Colonic mucosa (tissue), 4 donors: ENCODE measurements around the gene CD63. TPM values are rescaled to one million over a fixed set of nuclear protein-coding genes. Genes with fewer than 3 reads are reported as not detected.

ENCODE experiments used
- DNase-seq: peaks from one replicate; pipeline ENCODE4 v3.0.0-alpha.2; 2020
- H3K27ac ChIP-seq: fragments of 200-600 bp; one replicate; pipeline ENCODE4 v1.8.0; 2021
- H3K27me3 ChIP-seq: fragments of 200-600 bp; one replicate; pipeline ENCODE4 v1.8.0; 2021
- H3K36me3 ChIP-seq: fragments of 200-600 bp; one replicate; pipeline ENCODE4 v1.8.0; 2021
- H3K4me1 ChIP-seq: fragments of 200-600 bp; one replicate; pipeline ENCODE4 v1.8.0; 2021; ENCODE audit warnings: mild to moderate bottlenecking
- H3K4me3 ChIP-seq: fragments of 200-600 bp; one replicate; pipeline ENCODE4 v1.8.0; 2021
- H3K9ac ChIP-seq, 2 donors: one replicate each; pipeline ENCODE4 v1.7.0; 2013; ENCODE audit warnings: control low read depth in 2 of 2, low read depth in 2 of 2, low read length in 2 of 2
- H3K9me3 ChIP-seq: fragments of 200-600 bp; one replicate; pipeline ENCODE4 v1.8.0; 2021
- CTCF ChIP-seq: fragments of 200-600 bp; IDR thresholded peaks from one replicate; pipeline ENCODE4 v1.8.0; 2022; ENCODE audit warnings: antibody characterized with exemption, mild to moderate bottlenecking
- intact Hi-C: fragments of 100-400 bp; cut with DNase I; formaldehyde crosslinking; loops from one replicate; pipeline ENCODE4 v1.14.1; 2022
- total RNA-seq, 2 donors: library from RNA; stranded (reverse); fragmentation: NEBNext Ultra II Directional in 1 of 2; extraction: Animal tissue kit (Norgen Biotek cat#: 25700) in 1 of 2; gene quantifications; one replicate each; pipeline ENCODE4 v1.2.1, GENCODE V29; 2021
- donor health status: healthy.
- donor health status: DM: no; HTN: no; CAD: no.
- donor health status: DM: no; HTN: no; CAD: no.

The CD63 gene
- total RNA-seq, 2 donors from 2014 or later = 707 to 1,094 TPM

GRCh38 chr12:55715833-55716581, 12.8 kb downstream of the CD63 start, which contains the start of gene BLOC1S1:
TSS of gene BLOC1S1 (plus strand) at chr12:55716046. CDS start at chr12:55716052, 6 bp downstream.
- peaks cover 36% of the 10 kb centered on the region for H3K4me1 ChIP-seq

GRCh38 chr12:55715169-55715764, 13.5 kb downstream of the CD63 start:
- TF ChIP-seq CTCF = no peak
- Histone ChIP-seq H3K4me1 (peaks cover 36% of the 10 kb centered on the region), H3K9me3 (no peaks in the 10 kb centered on the region), H3K27ac (peak overlapping the region; percentile 99), H3K9ac (peak overlapping the region; percentile 15 to 91), H3K4me3 (peak overlapping the region; percentile 93), H3K36me3 (no peaks in the 10 kb centered on the region), H3K27me3 (no peaks in the 10 kb centered on the region)
- intact Hi-C loops = no loop called here
- DNase-seq = no peak

More at GRCh38 chr12:55715833-55716581, 12.8 kb downstream of the CD63 start, which contains the start of gene BLOC1S1:
- no peaks in the 10 kb centered on the region for H3K27me3 ChIP-seq
- H3K4me3 ChIP-seq = peak within 1 kb of the TSS; percentile 93
- H3K9me3 ChIP-seq = no peaks in the 10 kb centered on the region
- peak; percentile 98 for DNase-seq
- peak within 1 kb of the TSS; percentile 75 to 91 for H3K9ac ChIP-seq
- H3K36me3 ChIP-seq = no peaks in the 10 kb centered on the region
- intact Hi-C loops = no loop called here
- peak within 1 kb of the TSS; percentile 99 for H3K27ac ChIP-seq
- TF ChIP-seq CTCF = no peak

- Histone ChIP-seq H3K36me3 (no peaks in the 10 kb centered on the region), H3K27ac (no peak overlapping the region), H3K27me3 (no peaks in the 10 kb centered on the region), H3K4me1 (peaks cover 26% of the 10 kb centered on the region), H3K4me3 (no peak overlapping the region), H3K9me3 (no peaks in the 10 kb centered on the region), H3K9ac (no peak overlapping the region)
- intact Hi-C loops = no loop called here
- DNase-seq = no peak
- no peak for TF ChIP-seq CTCF
Observed at GRCh38 chr12:55713721-55714120, 15.1 kb downstream of the CD63 start.

- H3K9ac ChIP-seq = no peak overlapping the region
- H3K27ac ChIP-seq = no peak overlapping the region
- no peaks in the 10 kb centered on the region for H3K27me3 ChIP-seq
- H3K4me3 ChIP-seq = no peak overlapping the region
- intact Hi-C loops = no loop called here
- no peak for TF ChIP-seq CTCF
- no peak for DNase-seq
- no peaks in the 10 kb centered on the region for H3K9me3 ChIP-seq
- H3K4me1 ChIP-seq = peaks cover 17% of the 10 kb centered on the region
- H3K36me3 ChIP-seq = no peaks in the 10 kb centered on the region
Observed at GRCh38 chr12:55712700-55713415, 16.0 kb downstream of the CD63 start.

DNA sequence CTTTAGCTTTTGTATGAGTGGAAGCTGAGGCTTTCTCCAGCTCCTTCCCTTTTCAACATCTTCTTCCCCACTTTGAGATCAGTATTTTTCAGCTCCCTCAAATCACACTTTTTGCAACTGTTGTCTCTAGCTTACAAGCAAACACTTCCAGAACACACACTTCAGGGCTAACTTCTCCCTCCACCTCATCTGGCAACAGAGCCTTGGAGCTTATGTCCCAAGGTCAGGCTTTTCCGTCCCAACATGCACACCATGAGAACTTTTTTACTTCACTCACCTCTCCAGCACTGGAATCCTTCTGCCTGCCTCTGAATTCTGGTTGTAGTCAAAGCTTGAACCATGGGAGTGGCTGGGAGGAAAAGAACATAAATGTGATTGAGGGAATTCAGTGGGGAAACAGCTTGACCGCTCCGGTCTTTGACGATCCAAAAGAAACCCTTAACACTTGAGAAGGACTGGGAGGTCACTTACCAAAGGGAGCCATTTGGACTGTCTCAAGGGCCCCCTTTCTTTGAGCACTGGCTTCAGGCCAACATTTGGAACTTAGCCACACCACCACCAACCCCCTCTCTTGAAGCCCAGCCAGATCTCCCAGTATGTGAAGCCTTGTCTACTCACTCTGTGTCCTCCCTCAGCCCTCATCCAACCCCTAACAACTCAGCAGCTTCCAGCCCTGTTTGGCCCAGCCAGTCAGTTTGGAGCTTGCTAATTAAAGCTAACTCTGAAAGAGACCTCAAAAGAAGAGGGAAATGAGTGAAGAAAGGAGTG, 16.8 kb downstream of the CD63 start:
- Histone ChIP-seq H3K27me3 (no peaks in the 10 kb centered on the region), H3K36me3 (no peaks in the 10 kb centered on the region), H3K4me1 (peaks cover 8% of the 10 kb centered on the region), H3K9ac (no peak overlapping the region), H3K27ac (peak overlapping the region; percentile 50), H3K9me3 (no peaks in the 10 kb centered on the region), H3K4me3 (no peak overlapping the region)
- no peak for TF ChIP-seq CTCF
- intact Hi-C loops = no loop called here
- no peak for DNase-seq
